DMS 273 (cell line): Measurements from ENCODE around the gene FAM83C.

Experiments
- DNase-seq: peaks from one replicate; lab custom pipeline; 2025; ENCODE audit not compliant: unreplicated experiment; lab: John Stamatoyannopoulos, UW

Gene FAM83C

GRCh38 chr20:35300469-35301262 lies 8.4 kb upstream of the FAM83C start:
- DNase-seq = no peak

- peak; percentile 49 for DNase-seq
These were observed 7.6 kb upstream of the FAM83C start for GRCh38 chr20:35299780-35300179.

- DNase-seq = no peak
These were observed 6.0 kb upstream of the FAM83C start for GRCh38 chr20:35298264-35298663.

DNA sequence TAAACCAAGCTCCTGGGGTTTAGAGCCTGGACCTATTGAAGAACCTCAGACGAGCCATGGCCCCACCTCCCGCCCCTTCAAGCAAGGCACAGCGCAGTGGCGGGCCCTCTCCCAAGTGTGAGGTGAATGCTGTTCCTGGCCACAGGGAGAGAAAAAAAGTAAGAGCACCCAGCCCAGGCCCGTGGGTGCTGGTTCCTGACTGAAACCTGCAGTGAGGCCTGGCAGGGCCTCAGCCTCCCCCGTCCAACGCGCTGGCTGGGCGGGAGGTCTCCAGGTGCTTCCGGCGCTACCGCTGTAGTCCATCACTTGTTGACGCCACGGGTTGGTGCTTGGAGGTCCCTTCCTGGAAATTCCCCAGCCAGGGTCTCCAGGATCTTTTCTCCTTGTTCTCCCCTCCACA lies 5.5 kb upstream of the FAM83C start:
- no peak for DNase-seq

- DNase-seq = peak; percentile 26
These were observed 4.9 kb upstream of the FAM83C start for GRCh38 chr20:35297155-35297554.

GRCh38 chr20:35296101-35296554 lies 3.9 kb upstream of the FAM83C start:
- DNase-seq = no peak

GRCh38 chr20:35295674-35296073 lies 3.4 kb upstream of the FAM83C start:
- DNase-seq = no peak

DNA sequence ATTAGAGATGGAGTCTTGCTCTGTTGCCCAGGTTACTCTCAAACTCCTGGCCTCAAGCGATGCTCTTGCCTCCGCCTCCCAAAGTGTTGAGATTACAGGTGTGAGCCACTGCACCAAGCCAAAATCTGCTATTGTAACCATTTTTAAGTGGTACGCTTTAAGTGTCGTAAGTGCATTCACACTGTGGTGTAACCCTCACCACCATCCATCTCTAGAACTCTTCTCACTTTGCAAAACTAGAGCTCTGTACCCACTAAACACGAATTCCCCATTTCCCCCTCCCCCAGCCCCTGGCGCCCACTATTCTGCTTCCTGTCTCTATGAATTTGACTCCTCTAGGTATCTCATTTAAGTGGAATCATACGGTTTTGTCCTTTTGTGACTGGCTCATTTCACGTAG lies 2.8 kb upstream of the FAM83C start:
- no peak for DNase-seq

DNA sequence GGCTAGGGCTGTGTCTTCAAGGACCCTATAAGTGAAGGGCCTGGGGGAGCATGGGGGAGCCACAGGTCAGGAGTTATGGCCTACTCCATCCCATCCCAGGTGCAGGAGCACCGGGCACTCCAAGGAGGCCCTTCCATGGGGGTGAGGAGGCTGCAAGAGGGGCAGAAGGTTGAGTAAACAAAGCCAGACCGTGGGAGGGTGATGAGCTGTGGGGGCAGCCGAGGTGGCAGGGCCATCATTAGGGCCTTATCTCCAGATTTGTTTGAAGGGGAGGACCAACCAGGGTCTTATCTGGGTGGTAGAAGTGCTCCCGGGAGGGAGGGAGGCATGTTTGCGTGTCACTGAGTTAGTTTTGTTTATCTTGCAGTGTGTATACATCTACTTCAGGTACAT lies 2.1 kb upstream of the FAM83C start:
- DNase-seq = no peak

- DNase-seq = no peak
These were observed 1.4 kb upstream of the FAM83C start for GRCh38 chr20:35293303-35294292.

DNA sequence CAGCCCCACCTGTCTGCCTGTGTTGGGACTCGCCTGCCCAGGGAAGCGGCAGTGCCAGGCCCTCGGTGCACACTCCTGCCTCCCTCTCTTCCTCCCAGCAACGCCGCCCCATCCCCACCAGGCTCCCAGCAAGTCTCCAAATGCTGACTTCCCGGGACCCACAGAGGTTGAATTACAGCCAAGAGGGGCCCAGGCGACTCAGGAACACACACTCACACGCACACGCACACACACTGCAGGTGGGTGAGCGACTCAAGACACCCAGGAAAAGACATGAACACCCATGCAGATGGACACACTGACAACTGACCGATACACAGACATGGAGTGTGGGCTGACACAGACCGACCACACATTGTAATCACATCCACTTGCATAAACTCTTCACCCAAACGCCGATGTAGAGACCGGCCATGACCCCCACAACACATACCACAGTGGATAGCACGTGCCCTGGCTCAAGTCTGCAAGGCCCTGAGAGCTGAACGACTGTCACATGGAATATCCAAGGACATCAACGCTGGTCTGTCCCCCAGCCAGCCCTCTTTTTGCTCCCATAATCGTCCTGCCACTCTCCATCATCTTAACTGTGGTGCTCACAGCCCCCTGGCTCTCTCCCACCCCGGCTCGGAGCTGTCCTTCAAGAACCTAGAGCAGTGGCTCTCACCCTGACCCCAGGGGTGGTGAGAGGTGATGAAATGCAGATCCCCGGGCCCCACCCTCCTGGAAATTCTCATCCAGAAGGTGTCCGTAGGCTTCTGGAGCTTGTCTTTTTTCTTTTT lies 470 bp upstream of the FAM83C start:
- no peak for DNase-seq

DNA sequence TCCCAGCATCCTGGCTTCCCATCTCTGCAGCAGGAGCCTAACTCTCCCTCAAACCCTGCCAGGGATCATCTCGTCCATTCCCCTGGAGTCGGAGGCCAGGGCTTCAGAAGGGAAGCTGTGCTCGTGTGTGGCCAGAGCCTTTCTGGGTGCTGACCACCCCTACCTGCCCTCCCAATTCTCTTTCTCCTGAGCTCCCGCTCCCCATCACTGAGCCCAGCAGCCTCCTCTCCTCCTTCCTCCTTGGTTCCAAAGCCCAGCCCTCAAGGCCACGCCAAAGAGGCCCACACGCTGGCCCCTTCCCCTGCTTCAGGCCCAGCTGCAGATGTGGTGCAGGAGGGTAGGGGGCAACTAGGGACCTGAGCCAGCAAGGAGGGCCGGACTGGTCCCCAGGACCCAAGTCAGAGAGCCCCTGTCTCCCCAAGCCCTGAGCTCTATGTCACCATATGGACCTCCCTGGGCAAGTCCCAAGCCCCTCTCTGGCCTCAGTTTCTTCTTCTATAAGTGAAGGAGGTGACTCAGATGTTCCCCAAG lies 1.3 kb downstream of the FAM83C start:
- DNase-seq = no peak

DNA sequence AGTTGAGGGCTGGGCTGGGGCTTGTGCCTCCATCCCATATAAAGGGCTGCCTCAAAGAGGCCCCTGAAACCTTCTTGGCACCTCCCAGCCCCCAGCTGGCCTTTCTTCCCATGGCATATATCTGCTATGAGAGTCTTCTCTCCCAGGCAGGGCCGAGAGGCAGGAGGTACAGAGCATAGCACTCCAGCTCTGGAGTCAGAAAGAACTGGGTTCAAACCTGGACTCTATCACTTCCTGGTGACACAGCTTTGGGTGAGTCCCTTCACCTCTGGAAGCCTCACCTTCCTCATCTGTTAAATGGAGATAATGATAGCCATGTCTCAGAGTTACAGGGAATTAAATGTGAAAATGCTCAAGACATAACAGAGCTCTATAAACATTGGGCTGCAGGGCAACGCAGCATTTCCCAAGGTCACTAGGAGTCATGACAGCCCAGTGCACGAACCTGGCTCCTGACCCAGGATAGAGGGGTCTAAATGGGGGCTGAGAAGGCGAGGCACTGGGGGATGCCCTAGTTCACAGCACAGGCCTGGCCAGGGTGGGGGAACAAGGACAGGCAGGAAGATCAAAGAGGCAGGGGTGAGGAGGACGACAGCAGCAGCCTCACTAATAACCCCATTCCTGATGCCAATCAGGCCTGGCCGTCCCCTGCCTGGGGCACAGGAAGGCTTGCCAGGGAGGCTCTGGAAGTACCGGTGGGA lies 1.9 kb downstream of the FAM83C start:
- DNase-seq = no peak

DNA sequence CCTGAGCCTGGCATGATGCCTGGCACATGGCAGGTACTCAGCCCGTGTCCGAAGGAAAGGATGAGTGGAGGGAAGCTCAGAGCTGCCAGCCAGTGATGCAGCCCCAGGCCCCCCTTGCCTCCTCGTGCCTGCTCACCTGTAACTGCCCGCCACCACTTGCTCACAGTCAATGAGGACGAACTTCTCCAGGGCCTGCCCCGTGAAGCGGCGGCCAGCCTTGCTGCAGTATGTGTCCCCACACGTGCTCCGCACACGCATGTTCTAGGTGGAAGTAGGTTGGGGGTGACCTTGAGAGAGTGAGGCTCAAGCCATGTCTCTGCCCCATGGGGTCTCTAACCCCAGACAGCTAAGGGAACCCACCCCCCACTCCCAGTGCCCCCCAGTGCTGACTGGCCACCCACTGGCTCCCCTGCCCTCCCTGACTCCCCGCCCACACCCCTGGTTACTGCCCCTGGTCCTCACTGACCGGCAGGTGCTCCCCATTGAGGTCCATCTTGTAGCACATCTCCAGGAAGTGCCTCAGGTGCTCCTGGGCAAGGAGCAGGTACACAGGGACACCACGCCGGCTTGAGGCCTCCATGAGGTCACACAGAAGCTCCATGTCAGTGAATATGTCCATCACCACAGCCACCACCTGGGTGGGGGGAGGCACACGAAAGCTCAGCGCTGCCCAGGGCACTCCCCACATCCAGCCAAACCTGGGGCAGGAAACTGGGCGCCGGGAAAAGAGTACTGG lies 3.7 kb downstream of the FAM83C start:
- DNase-seq = no peak

- DNase-seq = no peak
These were observed 4.5 kb downstream of the FAM83C start for GRCh38 chr20:35287509-35288324.

GRCh38 chr20:35286899-35287508 lies 5.2 kb downstream of the FAM83C start:
- no peak for DNase-seq

DNA sequence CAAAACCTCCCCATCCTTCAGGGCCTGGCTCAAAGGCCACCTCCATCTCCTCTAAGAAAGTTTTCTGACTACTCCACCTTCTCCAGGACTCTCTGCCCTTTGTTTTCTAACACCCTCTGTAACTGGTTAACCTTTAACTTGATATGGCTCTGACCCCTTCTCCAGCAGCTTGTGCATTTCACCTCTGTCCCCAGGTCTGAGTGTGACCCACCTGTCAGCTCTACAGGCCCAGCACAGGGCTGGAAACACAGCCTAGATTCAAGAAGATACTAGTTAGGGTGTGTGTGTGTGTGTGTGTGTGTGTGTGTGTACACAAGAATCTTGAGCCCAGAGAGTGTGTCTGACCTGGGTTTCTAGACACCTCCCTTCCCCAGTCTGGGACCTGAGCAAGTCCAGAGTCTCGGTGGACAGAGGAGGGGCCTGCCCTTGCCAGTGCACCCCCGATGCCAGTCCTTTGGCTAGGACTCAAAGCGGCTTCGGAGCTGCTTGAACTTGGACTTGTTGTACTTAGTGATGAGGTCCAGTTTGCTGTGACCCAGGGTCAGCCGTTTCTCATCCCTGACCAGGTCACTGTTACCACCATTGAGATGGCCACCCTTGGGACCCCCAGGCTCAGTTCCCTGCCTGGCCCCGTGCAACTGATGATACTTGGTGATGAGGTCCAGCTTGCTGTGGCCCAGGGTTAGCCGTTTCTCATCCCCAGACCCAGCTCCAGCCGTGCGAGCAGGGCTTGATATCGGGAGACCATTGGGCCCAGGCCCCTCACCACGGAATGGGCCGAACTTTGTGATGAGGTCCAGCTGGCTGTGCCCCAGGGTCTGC lies 5.9 kb downstream of the FAM83C start:
- DNase-seq = no peak

DNA sequence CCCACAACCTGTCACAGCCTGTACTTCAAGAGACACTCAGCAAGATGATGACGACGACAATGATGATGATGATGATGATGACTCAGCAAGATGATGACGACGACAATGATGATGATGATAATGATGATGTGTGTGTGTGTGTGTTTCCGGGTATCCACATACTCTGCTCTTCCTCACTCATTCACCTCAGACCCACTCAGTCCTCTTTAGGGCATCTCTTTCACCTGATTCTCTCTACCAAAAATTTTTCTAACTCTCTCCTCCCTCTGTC lies 6.5 kb downstream of the FAM83C start:
- no peak for DNase-seq
